Measurements from ENCODE around the gene OR4C15.

The OR4C15 gene

GRCh38 chr11:55554169-55554568, at the start of gene OR4C15:
Gene OR4C15, plus strand, starts transcription at chr11:55554469. Its CDS starts 0 bp downstream, at chr11:55554469.
- Histone ChIP-seq H3K9ac (ENCODE audit: low read length) (no peak within 1 kb of the TSS), H4K20me1 (ENCODE audit: insufficient read depth, low read length) (no peaks in the 10 kb centered on the region), H3K27ac (ENCODE audit: low read length) (no peak within 1 kb of the TSS), H3K4me2 (ENCODE audit: low read length) (no peak within 1 kb of the TSS), H3K9me3 (ENCODE audit: insufficient read depth, low read length) (no peaks in the 10 kb centered on the region), H3K27me3 (ENCODE audit: low read depth, low read length) (no peaks in the 10 kb centered on the region), H3K4me1 (ENCODE audit: low read length) (no peaks in the 10 kb centered on the region), H3K4me3 (ENCODE audit: low read length) (no peak within 1 kb of the TSS), H3K79me2 (ENCODE audit: low read length) (no peaks in the 10 kb centered on the region), H2AFZ (ENCODE audit: low read depth, low read length) (no peak within 1 kb of the TSS), H3K36me3 (replicated peaks; ENCODE audit: low read depth, low read length) (no peaks in the 10 kb centered on the region)
- TF ChIP-seq, protein P1, sequence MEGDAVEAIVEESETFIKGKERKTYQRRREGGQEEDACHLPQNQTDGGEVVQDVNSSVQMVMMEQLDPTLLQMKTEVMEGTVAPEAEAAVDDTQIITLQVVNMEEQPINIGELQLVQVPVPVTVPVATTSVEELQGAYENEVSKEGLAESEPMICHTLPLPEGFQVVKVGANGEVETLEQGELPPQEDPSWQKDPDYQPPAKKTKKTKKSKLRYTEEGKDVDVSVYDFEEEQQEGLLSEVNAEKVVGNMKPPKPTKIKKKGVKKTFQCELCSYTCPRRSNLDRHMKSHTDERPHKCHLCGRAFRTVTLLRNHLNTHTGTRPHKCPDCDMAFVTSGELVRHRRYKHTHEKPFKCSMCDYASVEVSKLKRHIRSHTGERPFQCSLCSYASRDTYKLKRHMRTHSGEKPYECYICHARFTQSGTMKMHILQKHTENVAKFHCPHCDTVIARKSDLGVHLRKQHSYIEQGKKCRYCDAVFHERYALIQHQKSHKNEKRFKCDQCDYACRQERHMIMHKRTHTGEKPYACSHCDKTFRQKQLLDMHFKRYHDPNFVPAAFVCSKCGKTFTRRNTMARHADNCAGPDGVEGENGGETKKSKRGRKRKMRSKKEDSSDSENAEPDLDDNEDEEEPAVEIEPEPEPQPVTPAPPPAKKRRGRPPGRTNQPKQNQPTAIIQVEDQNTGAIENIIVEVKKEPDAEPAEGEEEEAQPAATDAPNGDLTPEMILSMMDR (IDR thresholded peaks at IDR 0.05; ENCODE audit: low read depth, low read length): no peak
- TF ChIP-seq EZH2phosphoT487 (IDR thresholded peaks at IDR 0.05; ENCODE audit: low read depth): no peak

DNA sequence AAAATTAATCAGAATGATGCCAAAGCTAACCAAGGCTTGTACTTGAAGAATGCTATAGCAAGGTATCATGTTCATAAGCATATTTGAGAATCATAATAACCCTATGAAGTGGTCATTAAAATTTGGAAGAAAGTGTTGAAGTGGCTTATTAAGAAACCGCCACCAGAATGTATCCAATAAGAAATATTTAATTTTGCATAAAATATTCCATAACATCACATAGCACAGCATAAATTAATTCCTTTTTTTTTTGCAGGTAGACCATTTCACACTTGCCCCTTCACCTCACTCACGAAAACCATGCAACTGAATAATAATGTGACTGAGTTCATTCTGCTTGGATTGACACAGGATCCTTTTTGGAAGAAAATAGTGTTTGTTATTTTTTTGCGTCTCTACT, 17.6 kb downstream of the OR4C15 start, which contains the start of gene OR4C16:
Gene OR4C16 (plus strand): TSS at position 301 of the 400 bp plus-strand sequence. CDS start 0 bp downstream, at position 301.
- Histone ChIP-seq H3K27me3 (ENCODE audit: low read depth, low read length) (no peaks in the 10 kb centered on the region), H3K27ac (ENCODE audit: low read length) (peak within 1 kb of the TSS; percentile 5; the same call in 1 of the 2 replicates), H3K79me2 (ENCODE audit: low read length) (no peaks in the 10 kb centered on the region), H3K36me3 (replicated peaks; ENCODE audit: low read depth, low read length) (peaks cover 4% of the 10 kb centered on the region), H3K4me3 (ENCODE audit: low read length) (no peak within 1 kb of the TSS), H3K9ac (ENCODE audit: low read length) (no peak within 1 kb of the TSS), H3K9me3 (ENCODE audit: insufficient read depth, low read length) (peaks cover 11% of the 10 kb centered on the region; the same call in 1 of the 2 replicates), H4K20me1 (ENCODE audit: insufficient read depth, low read length) (no peaks in the 10 kb centered on the region), H2AFZ (ENCODE audit: low read depth, low read length) (no peak within 1 kb of the TSS), H3K4me1 (ENCODE audit: low read length) (peaks cover 14% of the 10 kb centered on the region), H3K4me2 (ENCODE audit: low read length) (peak within 1 kb of the TSS; percentile 29; the same call in 1 of the 2 replicates)
- TF ChIP-seq, protein P1 (IDR thresholded peaks at IDR 0.05; ENCODE audit: low read depth, low read length): no peak
- TF ChIP-seq EZH2phosphoT487 (IDR thresholded peaks at IDR 0.05; ENCODE audit: low read depth): no peak

- Histone ChIP-seq H3K9me3 (ENCODE audit: insufficient read depth, low read length) (peaks cover 11% of the 10 kb centered on the region; the same call in 1 of the 2 replicates), H4K20me1 (ENCODE audit: insufficient read depth, low read length) (no peaks in the 10 kb centered on the region), H3K4me1 (ENCODE audit: low read length) (peaks cover 14% of the 10 kb centered on the region), H3K27ac (ENCODE audit: low read length) (peak overlapping the region; percentile 5; the same call in 1 of the 2 replicates), H3K27me3 (ENCODE audit: low read depth, low read length) (no peaks in the 10 kb centered on the region), H3K79me2 (ENCODE audit: low read length) (no peaks in the 10 kb centered on the region), H3K9ac (ENCODE audit: low read length) (no peak overlapping the region), H3K36me3 (replicated peaks; ENCODE audit: low read depth, low read length) (peaks cover 4% of the 10 kb centered on the region), H2AFZ (ENCODE audit: low read depth, low read length) (no peak overlapping the region), H3K4me3 (ENCODE audit: low read length) (no peak overlapping the region), H3K4me2 (ENCODE audit: low read length) (peak overlapping the region; percentile 29; the same call in 1 of the 2 replicates)
- TF ChIP-seq, protein P1 (IDR thresholded peaks at IDR 0.05; ENCODE audit: low read depth, low read length): no peak
- TF ChIP-seq EZH2phosphoT487 (IDR thresholded peaks at IDR 0.05; ENCODE audit: low read depth): no peak
Measured at GRCh38 chr11:55572548-55572947, 18.3 kb downstream of the OR4C15 start.

Measured in OCI-LY3 (cell line).